Measurements from ENCODE around the gene ADGRL2. TPM values are rescaled to one million over a fixed set of nuclear protein-coding genes. Genes with fewer than 3 reads are reported as not detected.

Gene ADGRL2
- total RNA-seq, 2 donors from 2014 or later: 61.6 to 76.4 TPM

- Mint-ChIP-seq H3K9me3 (no peaks in the 10 kb centered on the region), H3K36me3 (ENCODE audit: low read depth) (no peaks in the 10 kb centered on the region), H3K4me3 (peak overlapping the region; percentile 15), H3K27me3 (ENCODE audit: insufficient read depth) (no peaks in the 10 kb centered on the region), H3K27ac (no peak overlapping the region), H3K4me1 (peaks cover 48% of the 10 kb centered on the region)
- no peak for TF ChIP-seq CTCF (conservative IDR thresholded peaks at IDR 0.05)
- Histone ChIP-seq H3K9ac (ENCODE audit: extremely low read depth, low read length, poor library complexity, severe bottlenecking) (no peak overlapping the region), H3K27ac (ENCODE audit: low read depth, low read length) (no peak overlapping the region), H3K9me3 (ENCODE audit: control insufficient read depth, low read length) (no peaks in the 10 kb centered on the region), H3K36me3 (ENCODE audit: control insufficient read depth, insufficient read depth, low read length) (no peaks in the 10 kb centered on the region), H3K4me3 (ENCODE audit: low read length) (peak overlapping the region; percentile 91), H3K4me1 (ENCODE audit: control insufficient read depth, insufficient read depth, low read length) (peaks cover 5% of the 10 kb centered on the region), H3K27me3 (ENCODE audit: control insufficient read depth, insufficient read depth, low read length, poor library complexity, severe bottlenecking) (no peaks in the 10 kb centered on the region)
- DNase-seq: no peak
- WGBS, 2 experiments (ENCODE audit: insufficient coverage in 1 of 2, insufficient read length in 1 of 2): 55% methylated on average over 2 of the region's 2 CpGs; no CpG with 5 or more reads in 1 of the 2 experiments
Observed at GRCh38 chr1:81805537-81806431, 5.0 kb downstream of the ADGRL2 start.

GRCh38 chr1:81806432-81806770 lies 5.7 kb downstream of the ADGRL2 start:
- Mint-ChIP-seq H3K4me3 (no peak overlapping the region), H3K27me3 (ENCODE audit: insufficient read depth) (no peaks in the 10 kb centered on the region), H3K9me3 (no peaks in the 10 kb centered on the region), H3K27ac (no peak overlapping the region), H3K4me1 (peaks cover 54% of the 10 kb centered on the region), H3K36me3 (ENCODE audit: low read depth) (no peaks in the 10 kb centered on the region)
- Histone ChIP-seq H3K4me1 (ENCODE audit: control insufficient read depth, insufficient read depth, low read length) (peaks cover 5% of the 10 kb centered on the region), H3K4me3 (ENCODE audit: low read length) (peak overlapping the region; percentile 25), H3K9me3 (ENCODE audit: control insufficient read depth, low read length) (no peaks in the 10 kb centered on the region), H3K36me3 (ENCODE audit: control insufficient read depth, insufficient read depth, low read length) (no peaks in the 10 kb centered on the region), H3K9ac (ENCODE audit: extremely low read depth, low read length, poor library complexity, severe bottlenecking) (no peak overlapping the region), H3K27me3 (ENCODE audit: control insufficient read depth, insufficient read depth, low read length, poor library complexity, severe bottlenecking) (no peaks in the 10 kb centered on the region), H3K27ac (ENCODE audit: low read depth, low read length) (no peak overlapping the region)
- no peak for TF ChIP-seq CTCF (conservative IDR thresholded peaks at IDR 0.05)
- WGBS, 2 experiments (ENCODE audit: insufficient coverage in 1 of 2, insufficient read length in 1 of 2): 76% methylated on average over 2 of the region's 2 CpGs; no CpG with 5 or more reads in 1 of the 2 experiments
- no peak for DNase-seq

GRCh38 chr1:81808760-81809159 lies 8.0 kb downstream of the ADGRL2 start:
- peak; percentile 49 for DNase-seq
- Mint-ChIP-seq H3K27ac (no peak overlapping the region), H3K4me1 (peaks cover 62% of the 10 kb centered on the region), H3K27me3 (ENCODE audit: insufficient read depth) (no peaks in the 10 kb centered on the region), H3K4me3 (no peak overlapping the region), H3K36me3 (ENCODE audit: low read depth) (no peaks in the 10 kb centered on the region), H3K9me3 (no peaks in the 10 kb centered on the region)
- Histone ChIP-seq H3K9me3 (ENCODE audit: control insufficient read depth, low read length) (no peaks in the 10 kb centered on the region), H3K9ac (ENCODE audit: extremely low read depth, low read length, poor library complexity, severe bottlenecking) (no peak overlapping the region), H3K4me3 (ENCODE audit: low read length) (peak overlapping the region; percentile 3), H3K27ac (ENCODE audit: low read depth, low read length) (no peak overlapping the region), H3K27me3 (ENCODE audit: control insufficient read depth, insufficient read depth, low read length, poor library complexity, severe bottlenecking) (no peaks in the 10 kb centered on the region), H3K4me1 (ENCODE audit: control insufficient read depth, insufficient read depth, low read length) (peaks cover 9% of the 10 kb centered on the region), H3K36me3 (ENCODE audit: control insufficient read depth, insufficient read depth, low read length) (no peaks in the 10 kb centered on the region)
- peak; percentile 64 for TF ChIP-seq CTCF (conservative IDR thresholded peaks at IDR 0.05)
- WGBS, 2 experiments (ENCODE audit: insufficient coverage in 1 of 2, insufficient read length in 1 of 2): 44 to 45% methylated on average over 4 to 7 of the region's 7 CpGs
